ENCODE data around the gene ATP9A. TPM values are rescaled to one million over a fixed set of nuclear protein-coding genes. Genes with fewer than 3 reads are reported as not detected.
"Not testable (repeated sequence)": the region's sequence is repeated elsewhere in the genome, so short reads cannot be mapped to it uniquely, and the experiment has no call there.

Gene ATP9A
- total and polyA plus RNA-seq, 2 of the 4 experiments (the other 2 are of a cell fraction): 10.6 to 22.4 TPM

DNA sequence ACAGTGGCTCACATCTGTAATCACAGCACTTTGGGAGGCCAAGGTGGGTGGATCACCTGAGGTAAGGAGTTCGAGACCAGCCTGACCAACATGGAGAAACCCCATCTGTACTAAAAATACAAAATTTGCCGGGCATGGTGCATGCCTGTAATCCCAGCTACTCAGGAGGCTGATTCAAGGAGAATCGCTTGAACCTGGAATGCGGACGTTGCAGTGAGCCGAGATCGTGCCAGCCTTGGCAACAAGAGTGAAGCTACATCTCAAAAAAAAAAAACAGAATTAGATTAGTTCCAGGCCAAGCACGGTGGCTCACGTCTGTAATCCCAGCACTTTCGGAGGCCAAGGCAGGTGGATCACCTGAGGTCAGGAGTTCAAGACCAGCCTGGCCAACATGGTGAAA lies 2.8 kb downstream of the ATP9A start:
- H3K14ac ChIP-seq (replicated peaks; ENCODE audit: low read depth, low read length); H4K8ac ChIP-seq (ENCODE audit: low read depth in 2 of 2, low read length in 2 of 2); H3K4me3 ChIP-seq (ENCODE audit: insufficient read depth, low read depth, low read length); H4K91ac ChIP-seq (ENCODE audit: insufficient read depth, low read depth, low read length); H3K18ac ChIP-seq (ENCODE audit: low read depth, low read length); CTCF ChIA-PET; H3K4me2 ChIP-seq (ENCODE audit: low read depth, low read length); H3K56ac ChIP-seq (ENCODE audit: extremely low read depth, insufficient read depth, low read length); H2BK120ac ChIP-seq (ENCODE audit: low read depth, low read length); H3K9me3 ChIP-seq (ENCODE audit: control insufficient read depth, insufficient read depth, low read length); H3K27me3 ChIP-seq (ENCODE audit: control insufficient read depth, insufficient read depth, low read length); H2BK5ac ChIP-seq (ENCODE audit: low read depth, low read length, poor library complexity, severe bottlenecking); H3K23ac ChIP-seq (ENCODE audit: low read depth, low read length); H2AK9ac ChIP-seq (replicated peaks; ENCODE audit: low read depth, low read length, poor library complexity); H3K9ac ChIP-seq (ENCODE audit: low read depth, low read length); H2BK20ac ChIP-seq (ENCODE audit: low read depth, low read length); H4K20me1 ChIP-seq (ENCODE audit: insufficient read depth, low read length); H3K4ac ChIP-seq (ENCODE audit: low read depth, low read length); H2BK15ac ChIP-seq (ENCODE audit: low read depth, low read length); ATAC-seq (ENCODE audit: low read depth); H4K5ac ChIP-seq (ENCODE audit: low read depth, low read length); H2AK5ac ChIP-seq (ENCODE audit: low read depth, low read length); DNase-seq; H3K36me3 ChIP-seq (ENCODE audit: control insufficient read depth, insufficient read depth, low read length); H3K4me1 ChIP-seq (ENCODE audit: control insufficient read depth, insufficient read depth, low read length); H3K9me1 ChIP-seq (ENCODE audit: insufficient read depth, low read length); BruUV-seq (replicated peaks); H3K27ac ChIP-seq (ENCODE audit: insufficient read depth, low read length); dilution Hi-C loops (cut with HindIII; ENCODE audit: low sequenced_read_pairs, unreplicated experiment); H2AFZ ChIP-seq (replicated peaks; ENCODE audit: low read length, poor library complexity): not testable (repeated sequence)
- 95% methylated on average over 8 of the region's 10 CpGs; no CpG with 5 or more reads in 1 of the 2 experiments for WGBS, 2 experiments (ENCODE audit: extremely low coverage in 2 of 2, insufficient read length in 1 of 2)
- peaks cover 27 to 63% of the 10 kb centered on the region in 2 experiments for H3K79me1 ChIP-seq (ENCODE audit: low read depth in 1 of 2, low read length in 2 of 2)
- intact Hi-C loops (cut with micrococcal nuclease) (loop anchor here (5.0 to 10.0 kb wide), 2 partner anchors 63 to 121 kb away; no protein-coding TSS in a partner anchor), in situ Hi-C loops (cut with MboI; ENCODE audit: low sequenced_read_pairs) (loop anchor here (10.0 to 25.0 kb wide), 2 partner anchors 121 to 778 kb away; no protein-coding TSS in a partner anchor)
- POLR2A ChIA-PET (ENCODE audit: unreplicated experiment): interaction anchor here (0.6 kb wide), 1 partner anchor 41 kb away, joined by 6 read pairs; no protein-coding TSS in a partner anchor
